Umbilical cord (tissue), 2 donors: ENCODE measurements around the gene HELZ2. TPM values are rescaled to one million over a fixed set of nuclear protein-coding genes. Genes with fewer than 3 reads are reported as not detected.
A peak's percentile ranks its signal among the peaks of the same experiment; 100 is the strongest.
"Not testable (repeated sequence)": the region's sequence is repeated elsewhere in the genome, so short reads cannot be mapped to it uniquely, and the experiment has no call there.

Experiments
- DNase-seq: peaks from one replicate; pipeline ENCODE4 v3.0.0-alpha.2; 2015; ENCODE audit warnings: low spot score
- total RNA-seq: library from RNA; depleted of rRNA; stranded (reverse); fragments of >200 nt; gene quantifications from one replicate; pipeline ENCODE4 v1.2.3, GENCODE V29; 2014; ENCODE audit warnings: low replicate concordance; ENCODE audit not compliant: insufficient read depth

HELZ2 gene
- total RNA-seq: 35.6 TPM

DNA sequence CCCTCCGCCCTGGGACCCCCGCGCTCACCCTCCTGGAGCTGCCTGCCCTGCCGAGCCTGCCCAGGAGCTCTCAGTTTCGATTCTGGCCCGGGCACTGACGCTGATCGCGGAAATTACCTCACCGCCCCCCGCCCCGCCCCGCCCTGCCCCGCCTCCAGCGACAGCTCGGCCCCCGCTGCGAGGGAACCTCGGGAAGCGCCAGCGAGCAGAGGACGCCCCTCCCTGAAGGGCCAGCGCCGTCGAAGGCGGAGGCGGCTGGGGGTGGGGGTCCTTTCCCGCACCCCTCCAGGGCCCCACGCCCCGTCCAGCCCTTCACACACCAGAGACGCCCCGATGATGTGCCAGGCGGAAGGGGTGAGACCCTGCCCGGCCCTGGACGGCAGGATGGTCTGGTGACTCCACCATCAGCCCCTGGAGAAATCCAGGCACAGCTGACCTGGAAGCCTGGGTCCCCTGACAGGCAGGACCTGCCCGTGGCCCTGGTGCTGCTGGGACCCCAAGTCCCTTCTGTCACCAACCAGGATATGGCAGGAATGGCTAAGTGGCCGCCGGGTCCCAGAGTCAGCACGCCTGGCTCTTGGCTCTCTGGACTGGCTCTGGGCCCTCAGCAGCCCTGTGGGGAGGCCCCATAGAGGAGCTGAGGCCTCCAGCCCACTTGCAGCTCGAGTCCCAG lies at the start of gene HELZ2:
Gene HELZ2 (minus strand): TSS at position 84 of the 673 bp plus-strand sequence. CDS start 1,854 bp downstream, outside the sequence.
- peak; percentile 70 for DNase-seq

- DNase-seq: no peak
Measured at GRCh38 chr20:63622732-63623131, 48.7 kb upstream of the HELZ2 start.

GRCh38 chr20:63622096-63622495 lies 48.1 kb upstream of the HELZ2 start:
- no peak for DNase-seq

DNA sequence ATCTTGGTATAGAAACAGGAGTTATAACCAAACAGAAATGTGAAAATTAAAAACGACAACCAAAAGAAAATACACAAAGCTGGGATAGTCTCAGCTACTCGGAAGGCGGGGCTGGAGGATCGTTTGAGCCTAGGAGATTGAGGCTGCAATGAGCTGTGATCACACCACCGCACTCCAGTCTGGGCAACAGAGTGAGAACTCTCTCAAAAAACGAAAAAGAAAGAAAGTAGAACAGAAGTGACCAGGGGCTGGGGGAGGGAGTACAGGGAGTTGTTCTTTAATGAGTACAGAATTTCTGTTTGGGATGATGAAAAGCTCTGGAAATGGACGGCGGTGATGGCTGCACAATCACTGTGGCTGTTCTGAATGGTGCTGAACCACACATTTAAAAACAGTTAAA lies 47.0 kb upstream of the HELZ2 start:
- no peak for DNase-seq

- no peak for DNase-seq
Measured at GRCh38 chr20:63619505-63619904, 45.5 kb upstream of the HELZ2 start.

DNA sequence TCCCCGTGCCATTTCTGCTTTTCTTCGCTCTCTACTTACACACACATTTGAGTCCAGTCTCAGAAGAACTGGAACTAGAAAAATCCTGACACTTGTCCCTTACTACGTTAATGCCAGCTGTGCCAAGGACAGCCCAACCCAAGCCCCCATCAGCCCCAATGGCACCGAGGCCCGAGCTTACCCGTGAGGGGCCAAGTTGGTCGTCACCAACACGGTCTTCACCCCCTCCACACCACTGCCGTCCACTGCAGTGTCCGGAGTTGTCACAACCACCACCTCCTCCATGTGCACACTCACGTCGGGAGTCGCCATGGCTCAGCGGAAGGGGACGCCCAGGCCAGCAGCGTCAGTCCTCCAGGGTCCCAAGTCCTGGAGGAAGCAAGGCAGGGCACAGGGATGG lies 45.0 kb upstream of the HELZ2 start:
- DNase-seq: no peak

DNA sequence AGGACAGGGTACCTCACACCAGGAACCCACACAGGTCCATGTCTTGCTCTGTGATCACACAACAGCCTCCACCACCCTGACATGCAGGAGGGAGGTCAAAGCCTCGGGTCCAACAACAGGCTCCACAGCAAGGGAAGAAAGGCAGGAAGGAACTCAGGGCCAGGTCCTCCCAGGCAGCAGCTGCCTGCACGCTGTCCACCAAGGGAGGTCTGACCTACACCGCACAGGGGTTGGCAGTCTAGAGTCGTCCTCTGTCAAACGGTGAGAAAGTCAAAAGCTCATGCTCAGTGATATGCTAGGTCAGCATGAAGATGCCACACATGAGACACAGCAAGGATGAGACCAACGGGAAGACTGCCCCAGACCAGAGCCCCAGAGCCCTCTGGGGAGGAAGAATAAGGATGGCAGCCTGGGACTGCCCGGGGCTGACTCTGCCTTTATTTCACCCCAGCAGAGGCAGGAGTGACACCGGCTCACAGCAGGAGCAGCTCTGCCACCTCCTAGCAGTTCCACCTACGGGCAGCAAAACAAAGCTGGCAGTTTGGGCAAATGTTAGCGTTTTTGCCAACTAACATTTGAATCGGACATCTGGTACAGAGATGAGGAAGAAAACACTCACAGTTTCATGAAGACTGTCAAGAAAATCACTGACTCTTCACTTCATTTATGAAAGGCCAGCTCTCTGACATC lies 44.4 kb upstream of the HELZ2 start:
- DNase-seq: no peak

DNA sequence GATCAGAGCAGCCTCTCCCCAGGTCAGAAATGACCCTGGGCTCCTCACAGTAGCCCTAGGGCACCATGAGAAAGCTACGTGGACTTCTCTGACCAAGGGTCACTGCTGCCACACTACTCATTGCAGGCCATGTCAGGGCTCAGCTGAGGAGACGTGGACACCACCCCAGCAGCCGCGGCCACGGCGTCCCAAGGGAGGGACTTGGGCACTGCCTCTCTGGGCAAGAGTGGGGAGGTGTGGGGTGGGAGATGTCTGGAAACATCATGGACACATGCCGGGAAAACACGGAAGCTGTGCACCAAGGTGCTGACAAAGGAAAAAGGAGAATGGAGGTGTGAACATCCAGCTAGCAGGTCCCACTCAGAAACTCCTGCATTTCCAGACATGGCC lies 43.8 kb upstream of the HELZ2 start:
- DNase-seq: no peak

- no peak for DNase-seq
Measured at GRCh38 chr20:63617092-63617875, 43.2 kb upstream of the HELZ2 start.

- DNase-seq: not testable (repeated sequence)
Measured at GRCh38 chr20:63613863-63614594, 40.0 kb upstream of the HELZ2 start.

DNA sequence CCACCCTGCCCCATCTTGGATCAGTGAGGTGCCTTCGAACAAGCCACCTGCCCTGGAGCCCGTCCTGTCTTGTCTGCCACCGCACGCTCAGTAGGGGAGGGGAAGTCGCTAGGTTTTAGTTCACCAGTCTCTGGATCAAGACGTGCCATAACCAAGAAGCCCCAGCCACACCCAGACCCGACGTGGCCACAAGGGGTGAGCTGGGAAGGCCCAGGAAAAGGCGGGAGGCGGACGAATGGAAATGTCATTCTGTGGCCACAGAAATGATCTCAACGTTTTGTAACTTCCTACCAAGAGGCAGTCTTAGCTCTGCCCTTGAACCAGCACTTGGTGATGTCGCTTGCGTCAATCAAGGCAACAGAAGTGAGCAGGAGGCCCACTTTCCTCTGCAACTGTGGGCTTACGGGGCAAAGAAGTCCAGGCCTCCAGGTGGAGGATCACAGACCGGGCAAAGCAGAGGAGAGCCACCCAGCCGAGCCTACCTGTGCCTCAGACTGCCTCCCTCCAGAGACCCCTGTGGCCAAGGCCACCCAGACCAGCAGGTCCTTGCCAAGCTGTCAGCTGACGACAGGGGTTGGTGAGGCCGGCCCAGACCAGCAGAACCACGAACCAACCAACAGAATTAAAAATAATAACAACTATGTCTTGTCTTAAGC lies 38.4 kb upstream of the HELZ2 start:
- DNase-seq: no peak

DNA sequence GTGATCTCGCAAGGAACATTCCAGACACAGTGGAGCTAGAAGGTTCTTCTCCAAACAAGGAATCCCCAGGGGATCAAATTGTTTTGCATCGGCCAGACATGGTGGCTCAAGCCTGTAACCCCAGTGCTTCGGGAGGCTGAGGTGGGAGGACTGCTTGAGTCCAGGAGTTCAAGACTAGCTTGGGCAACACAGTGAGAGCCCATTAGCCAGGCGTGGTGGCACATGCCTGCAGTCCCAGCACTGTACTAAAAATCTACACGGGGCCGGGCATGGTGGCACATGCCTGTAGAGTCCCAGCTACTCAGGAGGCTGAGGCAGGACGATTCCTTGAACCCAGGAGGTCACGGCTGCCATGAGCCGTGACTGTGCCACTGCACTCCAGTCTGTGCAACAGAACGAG lies 37.6 kb upstream of the HELZ2 start:
- DNase-seq: no peak

GRCh38 chr20:63610581-63611435 lies 36.8 kb upstream of the HELZ2 start:
- no peak for DNase-seq

DNA sequence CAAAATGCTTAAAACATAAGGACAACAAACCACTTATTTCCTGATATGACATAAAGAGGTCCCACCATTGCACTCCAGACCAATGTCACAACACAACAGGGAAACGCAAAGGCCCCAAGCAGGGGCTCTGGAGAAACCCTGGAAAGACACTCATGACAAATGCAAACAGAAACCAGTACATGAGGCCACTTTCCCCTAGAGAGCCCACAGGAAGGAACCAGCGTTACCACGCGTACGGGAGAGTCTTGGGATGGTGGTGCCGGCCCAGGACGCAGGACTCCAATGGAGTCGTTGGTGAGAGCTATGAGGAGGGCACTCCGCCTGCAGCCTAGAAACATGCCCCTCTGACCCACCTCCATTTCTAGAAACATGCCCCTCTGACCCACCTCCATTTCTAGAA lies 32.6 kb upstream of the HELZ2 start:
- DNase-seq: no peak

GRCh38 chr20:63602321-63602720 lies 28.3 kb upstream of the HELZ2 start:
- no peak for DNase-seq

GRCh38 chr20:63601679-63602078 lies 27.6 kb upstream of the HELZ2 start:
- DNase-seq: not testable (repeated sequence)

DNA sequence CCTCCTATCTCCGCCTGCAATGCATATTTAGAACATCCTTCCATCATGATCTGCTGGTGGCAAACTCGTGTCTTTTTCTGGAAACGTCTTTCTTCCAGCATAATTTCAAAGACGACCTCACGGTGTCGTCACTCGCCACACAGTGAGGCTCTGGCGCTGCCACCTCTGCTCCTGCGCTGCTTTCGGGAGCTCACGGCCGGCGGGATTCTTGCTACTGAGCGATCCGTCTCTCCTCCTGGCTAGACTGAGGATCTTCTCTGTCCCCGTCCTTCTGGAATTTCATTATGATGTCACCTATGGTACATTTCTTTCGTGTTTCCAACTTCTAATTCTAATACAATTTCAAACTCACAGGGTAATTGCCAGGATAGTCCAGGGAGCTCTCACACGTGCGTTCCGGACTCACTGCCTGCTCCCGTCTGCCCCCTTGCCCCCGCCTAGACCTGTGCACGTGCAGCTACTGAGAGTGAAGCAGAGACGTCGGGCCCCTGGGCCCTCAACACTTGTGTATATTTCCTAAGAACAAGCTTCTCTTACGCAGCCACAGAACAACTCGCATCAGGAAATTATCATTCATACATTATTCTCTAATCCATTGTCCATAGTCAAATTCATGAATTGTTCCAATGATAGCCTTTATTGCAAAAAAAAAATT lies 25.5 kb upstream of the HELZ2 start:
- DNase-seq: no peak

DNA sequence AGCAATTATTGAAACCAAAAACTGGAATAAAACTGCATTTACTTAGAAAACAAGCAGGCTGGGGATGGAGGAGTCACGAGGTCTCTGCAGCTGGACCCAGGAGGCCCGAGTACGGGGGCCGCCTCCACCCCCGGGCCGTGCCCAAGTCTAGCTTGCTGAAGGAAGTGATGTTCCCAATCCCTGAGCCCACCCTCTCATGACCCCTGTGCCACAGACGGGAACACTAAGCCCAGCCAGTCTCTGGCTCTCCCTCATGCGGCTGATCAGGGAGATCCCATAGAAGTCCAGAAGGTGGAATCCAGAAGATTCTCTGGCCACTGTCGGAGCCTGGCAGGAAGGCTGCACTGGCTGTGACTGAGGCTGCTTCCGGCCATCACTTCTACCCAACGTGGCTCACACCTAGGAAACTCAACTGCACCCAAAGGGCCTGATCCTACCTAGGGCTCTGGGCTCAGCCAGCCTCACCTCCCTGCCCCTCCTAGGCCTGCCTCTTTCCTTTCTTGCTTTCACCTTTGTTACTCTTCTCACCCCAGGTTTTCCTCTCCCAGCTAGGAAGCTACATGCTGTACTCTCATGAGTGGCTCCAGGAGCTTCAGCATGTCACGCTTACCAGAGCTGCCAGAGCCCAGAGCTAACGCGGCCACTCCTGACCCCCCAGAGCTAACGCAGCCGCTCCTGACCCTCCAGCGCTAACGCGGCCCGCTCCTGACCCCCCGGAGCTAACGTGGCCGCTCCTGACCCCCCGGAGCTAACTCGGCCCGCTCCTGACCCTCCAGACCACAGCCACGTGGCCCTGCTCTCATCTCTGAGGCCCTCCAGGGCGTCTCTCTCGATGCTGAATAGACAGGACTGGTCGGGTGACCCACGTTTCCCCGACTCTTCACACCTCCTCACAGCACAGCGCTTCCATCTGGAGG lies 24.7 kb upstream of the HELZ2 start:
- DNase-seq: no peak
